H1 (cell line): ENCODE data around the gene BABAM2.

Experiments
- CHD1 ChIP-seq: IDR thresholded peaks from 2 replicates; pipeline ENCODE4 v1.6.1; 2012; ENCODE audit warnings: low read depth, low read length, improper control_type of control experiment
- GABPA ChIP-seq: IDR thresholded peaks from 2 replicates; pipeline ENCODE4 v1.6.1; 2011; ENCODE audit warnings: mild to moderate bottlenecking, low read length, moderate library complexity, borderline replicate concordance; ENCODE audit not compliant: insufficient read depth
- POLR2A ChIP-seq, 2 experiments: IDR thresholded peaks; 1 replicate in 1 of 2; 2 replicates in 1 of 2; pipeline ENCODE4 v1.6.1; 2011; ENCODE audit warnings: low read depth in 2 of 2, low read length in 2 of 2, mild to moderate bottlenecking in 2 of 2; ENCODE audit errors: control extremely low read depth in 1 of 2
- RAD21 ChIP-seq, 2 experiments: IDR thresholded peaks in 1 of 2; conservative IDR thresholded peaks in 1 of 2; 2 replicates each; pipeline ENCODE4 v1.6.1; 2011; ENCODE audit warnings: low read depth in 2 of 2, low read length in 2 of 2, improper control_type of control experiment in 1 of 2, inconsistent platforms in 1 of 2, mild to moderate bottlenecking in 1 of 2, moderate library complexity in 1 of 2
- SP1 ChIP-seq: IDR thresholded peaks from 2 replicates; pipeline ENCODE4 v1.6.1; 2011; ENCODE audit warnings: low read depth, low read length
- ZNF274 ChIP-seq: IDR thresholded peaks from 2 replicates; pipeline ENCODE4 v1.7.0; 2012; ENCODE audit warnings: low read length, borderline replicate concordance; ENCODE audit errors: extremely low read depth
- TF ChIP-seq, protein P1 (sequence below), 3 experiments: IDR thresholded peaks; 1 replicate in 2 of 3; 2 replicates in 1 of 3; pipeline versions ENCODE4 v1.5.1 to v1.6.1; 2011; ENCODE audit warnings: low read length in 3 of 3, mild to moderate bottlenecking in 3 of 3, inconsistent platforms in 2 of 3, low read depth in 1 of 3, moderate library complexity in 1 of 3; ENCODE audit not compliant: insufficient read depth in 1 of 3; ENCODE audit errors: control extremely low read depth in 1 of 3

GRCh38 chr2:28133778-28134177 lies 243.2 kb downstream of the BABAM2 start:
- TF ChIP-seq, protein P1, sequence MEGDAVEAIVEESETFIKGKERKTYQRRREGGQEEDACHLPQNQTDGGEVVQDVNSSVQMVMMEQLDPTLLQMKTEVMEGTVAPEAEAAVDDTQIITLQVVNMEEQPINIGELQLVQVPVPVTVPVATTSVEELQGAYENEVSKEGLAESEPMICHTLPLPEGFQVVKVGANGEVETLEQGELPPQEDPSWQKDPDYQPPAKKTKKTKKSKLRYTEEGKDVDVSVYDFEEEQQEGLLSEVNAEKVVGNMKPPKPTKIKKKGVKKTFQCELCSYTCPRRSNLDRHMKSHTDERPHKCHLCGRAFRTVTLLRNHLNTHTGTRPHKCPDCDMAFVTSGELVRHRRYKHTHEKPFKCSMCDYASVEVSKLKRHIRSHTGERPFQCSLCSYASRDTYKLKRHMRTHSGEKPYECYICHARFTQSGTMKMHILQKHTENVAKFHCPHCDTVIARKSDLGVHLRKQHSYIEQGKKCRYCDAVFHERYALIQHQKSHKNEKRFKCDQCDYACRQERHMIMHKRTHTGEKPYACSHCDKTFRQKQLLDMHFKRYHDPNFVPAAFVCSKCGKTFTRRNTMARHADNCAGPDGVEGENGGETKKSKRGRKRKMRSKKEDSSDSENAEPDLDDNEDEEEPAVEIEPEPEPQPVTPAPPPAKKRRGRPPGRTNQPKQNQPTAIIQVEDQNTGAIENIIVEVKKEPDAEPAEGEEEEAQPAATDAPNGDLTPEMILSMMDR (IDR thresholded peaks at IDR 0.05; ENCODE audit: control extremely low read depth in 1 of 3, insufficient read depth in 1 of 3, low read depth in 1 of 3, low read length in 3 of 3) = no peak
- TF ChIP-seq GABPA (no peak), RAD21 (IDR thresholded peaks at IDR 0.05 in 1 of 2, conservative IDR thresholded peaks at IDR 0.05 in 1 of 2; ENCODE audit: low read depth in 2 of 2, low read length in 2 of 2) (no peak), SP1 (no peak), CHD1 (no peak), ZNF274 (no peak), POLR2A (IDR thresholded peaks at IDR 0.05; ENCODE audit: control extremely low read depth in 1 of 2, low read depth in 2 of 2, low read length in 2 of 2) (no peak)
